HepG2 (cell line): ENCODE measurements around the gene LTA. TPM values are rescaled to one million over a fixed set of nuclear protein-coding genes. Genes with fewer than 3 reads are reported as not detected.
A peak's percentile ranks its signal among the peaks of the same experiment; 100 is the strongest.

Experiments used
- ATAC-seq: fragments of 200-7000 bp; cut with Tn5 transposase; 3 replicates; pipeline ENCODE4 v1.9.1; 2020; ENCODE audit warnings: mild to moderate bottlenecking, moderate library complexity
- BruUV-seq: library from RNA; stranded (reverse); fragments of 400-500 nt; replicated peaks from 2 replicates; lab custom pipeline; 2021; lab: Mats Ljungman, UMichigan
- CTCF ChIA-PET: fragments of 300-600 bp; formaldehyde crosslinking; extraction: SDS; loops from one replicate; lab custom pipeline; 2021; ENCODE audit warnings: low total read pairs, inconsistent platforms, low intra/inter-chr PET ratio; lab: Yijun Ruan, JAX
- POLR2A ChIA-PET: fragments of 350-600 bp; sonication (Branson Sonifier 250); formaldehyde crosslinking; loops from one replicate; lab custom pipeline; 2020; ENCODE audit warnings: antibody characterized with exemption, inconsistent platforms; lab: Yijun Ruan, JAX
- DNase-seq: peaks from one replicate; pipeline ENCODE4 v3.0.0-alpha.2; 2015; ENCODE audit warnings: low spot score
- FAIRE-seq: peaks from 3 replicates; lab custom pipeline; 2011; peaks lifted over from hg19 to GRCh38; lab: Jason Lieb, UNC
- H2AFZ ChIP-seq: one replicate; pipeline ENCODE4 v1.6.1; 2011; ENCODE audit warnings: low read length, inconsistent platforms
- H3K27ac ChIP-seq: fragments of 300-600 bp; 3 replicates; pipeline ENCODE4 v1.8.0; 2011; ENCODE audit warnings: mixed run types, mild to moderate bottlenecking, mixed read lengths, low read length, inconsistent platforms; ENCODE audit not compliant: insufficient read depth; ENCODE audit errors: extremely low read length
- H3K27me3 ChIP-seq, 2 experiments: fragments of 200-600 bp in 1 of 2; 2 replicates in 1 of 2; 3 replicates in 1 of 2; pipeline versions ENCODE4 v1.6.0 to v1.8.0; 2011; ENCODE audit warnings: low read length in 2 of 2, mild to moderate bottlenecking in 2 of 2, moderate library complexity in 2 of 2, inconsistent platforms in 1 of 2; ENCODE audit not compliant: insufficient read depth in 2 of 2, control insufficient read depth in 1 of 2
- H3K36me3 ChIP-seq, 2 experiments: fragments of 200-600 bp in 1 of 2; replicated peaks in 1 of 2; 2 replicates in 1 of 2; 3 replicates in 1 of 2; pipeline versions ENCODE4 v1.5.1 to v1.8.0; 2011; ENCODE audit warnings: low read length in 2 of 2, inconsistent platforms in 1 of 2; ENCODE audit not compliant: insufficient read depth in 2 of 2, control insufficient read depth in 1 of 2
- H3K4me1 ChIP-seq: 2 replicates; pipeline ENCODE4 v1.5.1; 2012; ENCODE audit warnings: low read length, inconsistent platforms; ENCODE audit not compliant: insufficient read depth
- H3K4me2 ChIP-seq: 2 replicates; pipeline ENCODE4 v1.6.0; 2011; ENCODE audit warnings: low read depth, low read length, inconsistent platforms
- H3K4me3 ChIP-seq, 3 experiments: fragments of 200-600 bp in 1 of 3; sonication (generic), shearing (Covaris generic) in 1 of 3; replicated peaks in 1 of 3; 2 replicates each; pipeline ENCODE4 v1.5.1; 2011 to 2016; ENCODE audit warnings: low read length in 3 of 3, inconsistent platforms in 2 of 3, low read depth in 2 of 3, mild to moderate bottlenecking in 2 of 3, control low read depth in 1 of 3, mixed read lengths in 1 of 3; ENCODE audit not compliant: insufficient read depth in 1 of 3
- H3K79me2 ChIP-seq: one replicate; pipeline ENCODE4 v1.6.1; 2011; ENCODE audit warnings: low read length, inconsistent platforms; ENCODE audit not compliant: insufficient read depth
- H3K9ac ChIP-seq: 2 replicates; pipeline ENCODE4 v1.6.0; 2011; ENCODE audit warnings: mild to moderate bottlenecking, low read depth, low read length, inconsistent platforms; ENCODE audit not compliant: insufficient read depth
- H3K9me3 ChIP-seq: 2 replicates; pipeline ENCODE4 v1.5.1; 2012; ENCODE audit warnings: mild to moderate bottlenecking, low read length
- H4K20me1 ChIP-seq: 2 replicates; pipeline ENCODE4 v1.6.0; 2011; ENCODE audit warnings: inconsistent platforms, mild to moderate bottlenecking, low read length, moderate library complexity; ENCODE audit not compliant: insufficient read depth
- CEBPB ChIP-seq: IDR thresholded peaks from 2 replicates; pipeline ENCODE4 v1.6.1; 2011; ENCODE audit warnings: low read depth, low read length, improper control_type of control experiment, borderline replicate concordance
- EED ChIP-seq: sonication (generic); formaldehyde crosslinking; IDR thresholded peaks from 2 replicates; pipeline ENCODE4 v1.5.0; 2020; ENCODE audit warnings: mild to moderate bottlenecking, missing genetic modification reagents
- ELF3 ChIP-seq: IDR thresholded peaks from 2 replicates; pipeline ENCODE4 v1.6.1; 2016; ENCODE audit warnings: missing genetic modification reagents, missing compliant biosample characterization
- ELF4 ChIP-seq: sonication (generic); formaldehyde crosslinking; IDR thresholded peaks from 2 replicates; pipeline ENCODE4 v1.5.0; 2020; ENCODE audit warnings: missing genetic modification reagents, mild to moderate bottlenecking, moderate library complexity, borderline replicate concordance
- KDM5A ChIP-seq: fragments of 200-600 bp; sonication (generic); IDR thresholded peaks from 2 replicates; pipeline ENCODE4 v1.7.0; 2018; ENCODE audit warnings: antibody characterized with exemption, mild to moderate bottlenecking, low read length, borderline replicate concordance
- MAZ ChIP-seq, 2 experiments: sonication (generic) in 1 of 2; formaldehyde crosslinking in 1 of 2; IDR thresholded peaks; 2 replicates each; pipeline versions ENCODE4 v1.5.0 to v1.6.1; 2012 to 2020; ENCODE audit warnings: low read depth in 2 of 2, mild to moderate bottlenecking in 2 of 2, borderline replicate concordance in 1 of 2, improper control_type of control experiment in 1 of 2, low read length in 1 of 2, missing genetic modification reagents in 1 of 2, moderate library complexity in 1 of 2
- NPAS2 ChIP-seq: sonication (generic); formaldehyde crosslinking; IDR thresholded peaks from 2 replicates; pipeline ENCODE4 v1.8.0; 2022; ENCODE audit warnings: mild to moderate bottlenecking, missing genetic modification reagents, borderline replicate concordance
- PATZ1 ChIP-seq: sonication (generic); formaldehyde crosslinking; IDR thresholded peaks from 2 replicates; pipeline ENCODE4 v1.4.0; 2020; ENCODE audit warnings: missing genetic modification reagents
- SIN3A ChIP-seq: IDR thresholded peaks from 2 replicates; pipeline ENCODE4 v1.6.1; 2011; ENCODE audit warnings: low read depth, mild to moderate bottlenecking, control low read depth, low read length, borderline replicate concordance
- ZFP36L1 ChIP-seq: sonication (generic); formaldehyde crosslinking; IDR thresholded peaks from 2 replicates; pipeline ENCODE4 v1.8.0; 2022; ENCODE audit warnings: mild to moderate bottlenecking, missing genetic modification reagents, moderate library complexity
- ZMYM2 ChIP-seq: sonication (generic); formaldehyde crosslinking; IDR thresholded peaks from 2 replicates; pipeline ENCODE4 v1.8.0; 2022; ENCODE audit warnings: mild to moderate bottlenecking, missing genetic modification reagents
- ZNF180 ChIP-seq: sonication (generic); formaldehyde crosslinking; IDR thresholded peaks from 2 replicates; pipeline ENCODE4 v1.4.0; 2020; ENCODE audit warnings: low read depth, missing genetic modification reagents, borderline replicate concordance
- ZNF281 ChIP-seq: sonication (generic); formaldehyde crosslinking; IDR thresholded peaks from 2 replicates; pipeline ENCODE4 v1.4.0; 2020; ENCODE audit warnings: missing genetic modification reagents, borderline replicate concordance
- ZNF33B ChIP-seq: sonication (generic); formaldehyde crosslinking; IDR thresholded peaks from 2 replicates; pipeline ENCODE4 v1.5.1; 2020; ENCODE audit warnings: mild to moderate bottlenecking, missing genetic modification reagents
- ZNF468 ChIP-seq: sonication (generic); formaldehyde crosslinking; IDR thresholded peaks from 2 replicates; pipeline ENCODE4 v1.8.0; 2022; ENCODE audit warnings: mild to moderate bottlenecking, moderate library complexity, missing genetic modification reagents
- ZNF552 ChIP-seq: sonication (generic); formaldehyde crosslinking; IDR thresholded peaks from 2 replicates; pipeline ENCODE4 v1.9.0; 2022; ENCODE audit warnings: missing genetic modification reagents, mild to moderate bottlenecking, borderline replicate concordance
- ZNF7 ChIP-seq: IDR thresholded peaks from 2 replicates; pipeline ENCODE4 v1.6.1; 2016; ENCODE audit warnings: missing biosample characterization, missing genetic modification reagents
- ZNF740 ChIP-seq: sonication (generic); formaldehyde crosslinking; IDR thresholded peaks from 2 replicates; pipeline ENCODE4 v1.4.0; 2020; ENCODE audit warnings: missing genetic modification reagents
- WGBS: methylation state at CpG from one replicate; pipeline ENCODE4 v1.1.6; 2017; ENCODE audit warnings: low lambda C conversion rate; 5-methylcytosine and 5-hydroxymethylcytosine counted together
- in situ Hi-C: cut with HindIII; loops from 2 replicates; pipeline ENCODE4 v1.10.0; 2017; ENCODE audit warnings: low pct_unique_long_range_greater_than_20kb; ENCODE audit not compliant: extremely low pct_ligation_motif_present
- intact Hi-C: fragments of 100-400 bp; cut with micrococcal nuclease; formaldehyde crosslinking; loops from one replicate; pipeline ENCODE4 v1.10.0; 2022; ENCODE audit not compliant: unreplicated experiment
- polyA plus RNA-seq, 8 experiments: library from polyadenylated mRNA; depleted of rRNA in 3 of 8; stranded (reverse) in 7 of 8; unstranded in 1 of 8; fragments of >200 nt; fragmentation: Illumina TruSeq in 4 of 8; extraction: Trizol in 4 of 8; gene quantifications; 2 replicates each; pipeline versions ENCODE4 v1.2.1 to v1.2.3, GENCODE V29; 2011 to 2016; ENCODE audit warnings: low read depth in 4 of 8, missing spikeins in 1 of 8, mixed read lengths in 1 of 8; ENCODE audit not compliant: insufficient read depth in 1 of 8
- total RNA-seq, 5 experiments: library from RNA; depleted of rRNA; stranded (reverse); fragments of >200 nt; fragmentation: Illumina TruSeq; extraction: Trizol; gene quantifications; 2 replicates each; pipeline ENCODE4 v1.2.3, GENCODE V29; 2016; ENCODE audit warnings: low read depth in 1 of 5

LTA gene
- total and polyA plus RNA-seq, 2 of the 13 experiments (the other 11 are each of a cell fraction or from before 2014, with no cell fraction given): 0.09 TPM; not detected in 1

- CTCF ChIA-PET: no interaction called here
- peaks cover 17 to 42% of the 10 kb centered on the region in 2 experiments for H3K36me3 ChIP-seq
- peaks cover 48% of the 10 kb centered on the region for H4K20me1 ChIP-seq
- H3K4me1 ChIP-seq: peaks cover 59% of the 10 kb centered on the region
- intact Hi-C loops (loop anchor here (10.0 kb wide), 1 partner anchor 114 kb away; the partner anchor contains the start of genes APOM and BAG6), in situ Hi-C loops (no loop called here)
- H3K27ac ChIP-seq: peak overlapping the region; percentile 95
- no peaks in the 10 kb centered on the region; a peak in 2 of 5 replicates for H3K27me3 ChIP-seq
- 1% methylated on average over 21 of the region's 21 CpGs for WGBS
- H2AFZ ChIP-seq: no peak overlapping the region
- ATAC-seq (peak; percentile 5; the same call in 1 of the 3 replicates), DNase-seq (peak; percentile 63), FAIRE-seq (no peak)
- POLR2A ChIA-PET: interaction anchor here (0.8 to 6.9 kb wide), 30 partner anchors 7 to 627 kb away, joined by 3 to 123 read pairs (median 6); partner anchors contain the start of genes AIF1, APOM, BAG6 and C6orf47
- TSS peak; percentile 72 for BruUV-seq
- no peaks in the 10 kb centered on the region for H3K9me3 ChIP-seq
- H3K79me2 ChIP-seq: peaks cover 63% of the 10 kb centered on the region
- peak overlapping the region; percentile 96 for H3K9ac ChIP-seq
- peak overlapping the region; percentile 66 to 99 (median 83) for H3K4me3 ChIP-seq
- peak overlapping the region; percentile 99 for H3K4me2 ChIP-seq
- TF ChIP-seq SIN3A (no peak), KDM5A (peak; percentile 78; the same call in 1 of the 2 replicates), ZNF468 (CRISPR knock-in tag) (peak; percentile 23; the same call in 1 of the 2 replicates), EED (CRISPR knock-in tag) (peak; percentile 84; the same call in 1 of the 2 replicates), ZMYM2 (no peak), ZNF281 (CRISPR knock-in tag) (peak; percentile 94), CEBPB (0 out of 2 replicates have a peak, but pooled peaks have one; percentile 41), ZNF33B (CRISPR knock-in tag) (0 out of 2 replicates have a peak, but pooled peaks have one; percentile 59), MAZ (IDR thresholded peaks at IDR 0.05; ENCODE audit: borderline replicate concordance, low read depth, low read length) (no peak), MAZ (CRISPR knock-in tag; IDR thresholded peaks at IDR 0.05; ENCODE audit: low read depth) (0 out of 2 replicates have a peak, but pooled peaks have one; percentile 65), ZNF180 (CRISPR knock-in tag) (no peak), ELF4 (CRISPR knock-in tag) (no peak), ZNF740 (0 out of 2 replicates have a peak, but pooled peaks have one; percentile 10), NPAS2 (CRISPR knock-in tag) (peak; percentile 93; the same call in 1 of the 2 replicates), ZNF7 (0 out of 2 replicates have a peak, but pooled peaks have one; percentile 19), ELF3 (CRISPR knock-in tag) (no peak), PATZ1 (peak; percentile 43; the same call in 1 of the 2 replicates), ZNF552 (CRISPR knock-in tag) (no peak), ZFP36L1 (CRISPR knock-in tag) (peak; percentile 67; the same call in 1 of the 2 replicates)
These were observed 30.9 kb upstream of the LTA start for GRCh38 chr6:31541059-31541657.
